ENCODE data around the gene OR10H1.
"Not testable (repeated sequence)": the region's sequence is repeated elsewhere in the genome, so short reads cannot be mapped to it uniquely, and the experiment has no call there.

OR10H1 gene, protein sequence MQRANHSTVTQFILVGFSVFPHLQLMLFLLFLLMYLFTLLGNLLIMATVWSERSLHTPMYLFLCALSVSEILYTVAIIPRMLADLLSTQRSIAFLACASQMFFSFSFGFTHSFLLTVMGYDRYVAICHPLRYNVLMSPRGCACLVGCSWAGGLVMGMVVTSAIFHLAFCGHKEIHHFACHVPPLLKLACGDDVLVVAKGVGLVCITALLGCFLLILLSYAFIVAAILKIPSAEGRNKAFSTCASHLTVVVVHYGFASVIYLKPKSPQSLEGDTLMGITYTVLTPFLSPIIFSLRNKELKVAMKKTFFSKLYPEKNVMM

DNA sequence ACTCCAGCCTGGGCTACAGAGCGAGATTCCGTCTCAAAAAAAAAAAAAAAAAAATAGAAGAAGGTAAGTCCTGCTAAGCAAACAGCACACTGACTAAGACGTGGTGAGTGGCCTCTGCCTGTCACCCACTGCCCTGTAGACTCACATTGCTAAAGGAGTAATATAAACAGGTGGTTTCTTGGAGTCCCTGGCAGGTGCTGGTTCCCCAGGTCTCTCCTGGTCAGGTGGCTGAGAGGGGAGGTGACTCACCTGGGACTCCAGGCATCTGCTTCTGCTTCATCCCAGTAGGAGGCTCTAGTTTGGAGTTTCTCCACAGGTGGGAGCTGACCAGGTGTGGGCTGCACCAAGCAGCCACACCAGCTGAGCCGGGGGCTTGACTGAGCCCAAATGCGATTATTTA lies at the start of gene OR10H1:
Gene OR10H1 (minus strand): TSS at position 359 of the 400 bp plus-strand sequence. CDS start 7,627 bp downstream, outside the sequence.
- no peak for DNase-seq

DNA sequence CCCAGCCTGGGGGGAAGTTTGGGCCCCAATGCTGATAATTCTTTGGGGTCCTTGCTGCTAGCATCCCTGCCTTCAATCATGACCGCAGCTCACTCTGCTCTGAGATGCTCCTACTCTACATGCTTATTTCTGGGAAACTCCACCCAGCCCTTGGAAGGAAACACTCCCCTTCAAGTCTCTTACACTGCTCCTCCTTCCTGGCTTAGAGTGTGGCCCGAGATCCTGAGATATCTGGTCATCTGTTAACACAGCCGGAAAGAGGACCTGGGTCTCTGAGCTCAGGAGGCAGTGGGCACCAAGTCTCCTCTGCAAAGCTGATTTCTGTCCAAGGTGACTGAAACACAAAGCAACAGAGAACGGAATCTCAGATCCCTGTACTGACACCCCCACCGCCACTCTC lies 49.4 kb upstream of the OR10H1 start:
- DNase-seq, result no peak

DNA sequence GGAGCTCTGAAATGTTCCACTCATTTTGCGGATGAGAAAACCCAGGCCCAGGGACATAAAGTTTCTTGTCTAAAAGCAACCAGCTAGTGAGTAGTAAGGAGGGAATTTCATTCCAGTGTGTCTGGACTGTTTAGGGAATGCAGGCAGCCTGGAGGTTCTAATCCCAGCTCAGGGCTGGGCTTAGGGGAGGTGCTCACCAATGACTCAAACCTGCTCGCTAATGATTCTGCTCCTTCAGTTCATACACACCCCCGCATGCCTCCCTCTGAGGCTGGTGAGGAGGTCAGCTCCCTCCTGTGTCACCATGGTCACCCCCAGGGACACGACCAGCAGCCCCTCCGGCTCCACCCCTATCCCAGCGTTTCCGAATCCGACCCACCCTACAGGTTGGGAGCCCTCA lies 47.8 kb upstream of the OR10H1 start:
- no peak for DNase-seq

DNA sequence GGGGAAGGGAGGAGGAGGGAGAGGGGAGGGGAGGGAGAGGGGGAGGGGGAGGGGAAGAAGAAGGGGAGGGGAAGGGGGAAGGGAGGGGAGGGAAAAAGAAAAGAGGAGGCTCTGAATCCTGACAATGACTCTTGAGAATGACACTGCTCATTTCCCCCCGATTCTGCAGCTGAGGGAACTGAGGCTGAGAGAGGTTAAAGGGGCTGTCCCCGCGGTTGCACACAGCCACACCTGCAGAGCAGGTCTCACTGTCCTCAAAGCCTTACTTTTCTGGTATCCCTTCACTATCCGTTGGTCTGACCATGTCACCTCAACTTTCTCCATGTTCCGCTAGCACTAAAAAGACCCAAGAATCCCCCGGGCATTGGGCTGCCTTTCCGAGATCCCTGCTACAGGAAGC lies 47.0 kb upstream of the OR10H1 start:
- no peak for DNase-seq

DNA sequence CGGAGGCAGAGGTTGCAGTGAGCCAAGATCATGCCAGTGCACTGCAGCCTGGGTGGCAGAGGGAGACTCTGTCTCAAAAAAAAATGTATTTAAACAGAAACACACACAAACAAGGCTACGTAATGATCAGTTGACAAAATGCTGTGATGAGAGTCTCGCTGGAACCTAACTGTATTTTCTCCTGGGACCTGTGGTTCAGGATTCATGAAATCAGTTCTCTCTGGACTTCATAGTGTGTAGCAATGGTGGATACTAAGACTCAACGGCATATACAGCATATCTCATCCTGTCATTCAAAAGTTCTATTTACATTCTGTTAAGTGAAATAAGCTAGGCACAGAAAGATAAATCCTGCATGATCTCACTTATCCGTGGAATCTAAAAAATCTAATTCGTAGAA lies 45.1 kb upstream of the OR10H1 start:
- DNase-seq, result no peak

DNA sequence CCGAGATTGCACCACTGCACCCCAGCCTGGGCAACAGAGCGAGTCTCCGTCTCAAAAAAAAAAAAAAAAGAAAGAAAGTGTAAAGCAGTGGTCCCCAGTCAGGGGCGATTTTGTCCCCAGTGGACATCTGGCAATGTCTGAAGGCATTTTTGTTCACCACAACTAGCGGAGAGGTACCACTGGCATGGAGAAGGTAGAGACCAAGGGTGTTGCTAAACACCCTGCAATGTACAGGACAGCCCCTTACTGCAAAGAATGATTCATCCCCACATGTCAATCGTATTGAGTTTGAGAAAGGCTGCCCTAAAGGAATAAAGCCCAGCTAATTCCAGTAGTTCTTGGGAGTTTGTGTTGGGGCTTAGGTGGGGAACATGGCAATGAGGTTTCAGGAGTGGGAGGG lies 43.7 kb upstream of the OR10H1 start:
- DNase-seq, result no peak

DNA sequence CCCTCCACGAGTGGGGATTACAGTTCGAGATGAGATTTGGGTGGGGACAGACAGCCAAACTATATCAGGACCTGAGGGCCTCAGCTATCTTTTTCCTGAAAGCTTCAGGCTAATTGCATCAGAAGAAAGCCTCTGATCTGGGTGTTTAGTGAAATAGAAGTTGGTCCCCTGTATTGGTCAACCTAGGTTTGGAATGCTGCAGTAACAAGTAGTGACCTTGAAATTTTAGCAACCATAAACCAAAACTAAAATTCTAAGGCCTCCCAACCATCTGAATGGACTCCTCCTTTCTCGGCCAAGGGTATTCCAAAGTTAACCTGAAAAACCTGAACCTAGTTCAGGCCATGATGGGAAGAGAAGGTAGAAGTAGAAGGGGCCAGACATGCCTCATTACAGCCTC lies 34.9 kb upstream of the OR10H1 start:
- no peak for DNase-seq

DNA sequence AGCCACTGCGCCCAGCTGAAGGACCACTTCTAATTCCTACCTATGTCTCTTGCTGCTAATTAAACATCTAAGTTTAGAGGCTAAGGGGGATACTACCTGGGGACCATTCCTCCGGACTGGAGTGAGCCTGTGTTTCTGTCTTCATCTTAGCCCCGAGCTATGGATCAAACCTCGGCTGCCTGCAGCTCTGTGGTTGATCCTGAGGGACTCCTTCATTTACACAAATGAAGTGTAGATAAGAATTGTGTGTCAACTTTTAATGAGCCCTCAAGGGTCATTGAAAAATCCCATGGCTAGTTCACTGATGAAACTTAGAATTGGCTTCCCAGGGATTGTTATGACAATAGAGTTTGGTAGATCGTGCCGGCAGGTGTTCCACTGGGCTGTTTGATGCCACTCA lies 31.5 kb upstream of the OR10H1 start:
- DNase-seq, result no peak

DNA sequence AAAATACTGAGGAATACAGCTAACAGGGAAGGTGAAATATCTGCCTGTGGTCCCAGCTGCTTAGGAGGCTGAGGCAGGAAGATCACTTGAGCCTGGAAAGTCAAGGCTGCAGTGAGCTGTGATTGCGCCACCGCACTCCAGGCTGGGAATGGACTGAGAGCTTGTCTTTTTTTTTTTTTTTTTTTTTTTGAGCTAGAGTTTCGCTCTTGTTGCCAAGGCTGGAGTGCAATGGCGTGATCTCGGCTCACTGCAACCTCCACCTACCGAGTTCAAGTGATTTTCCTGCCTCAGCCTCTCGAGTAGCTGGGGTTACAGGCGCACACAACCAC lies 28.4 kb upstream of the OR10H1 start:
- not testable (repeated sequence) for DNase-seq

DNA sequence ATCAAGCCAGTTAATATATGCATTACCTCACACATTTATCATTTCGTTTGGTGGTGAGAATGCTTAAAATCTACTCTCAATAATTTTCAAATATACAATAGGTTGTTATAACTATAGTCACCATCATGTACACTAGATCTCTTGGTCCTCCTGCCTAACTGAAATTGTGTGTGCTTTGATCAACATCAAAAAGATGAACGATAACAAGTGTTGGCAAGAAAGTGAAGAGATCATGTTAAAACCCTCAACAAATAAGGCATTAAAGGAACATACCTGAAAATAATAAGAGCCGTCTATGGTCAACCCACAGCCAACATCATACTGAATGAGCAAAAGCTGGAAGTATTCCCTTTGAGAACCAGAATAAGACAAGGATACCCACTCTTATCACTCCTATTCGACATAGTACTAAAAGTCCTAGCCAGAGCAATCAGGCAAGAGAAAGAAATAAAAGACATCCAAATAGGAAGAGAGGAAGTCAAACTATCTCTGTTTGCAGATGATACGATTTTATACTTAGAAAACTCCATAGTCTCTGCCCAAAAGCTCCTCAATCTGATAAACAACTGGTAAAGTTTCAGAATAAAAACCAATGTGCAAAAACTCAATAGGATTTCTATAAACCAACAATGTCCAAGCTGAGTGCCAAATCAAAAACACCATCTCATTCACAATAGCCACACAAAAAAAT lies 27.9 kb upstream of the OR10H1 start:
- DNase-seq, result no peak

DNA sequence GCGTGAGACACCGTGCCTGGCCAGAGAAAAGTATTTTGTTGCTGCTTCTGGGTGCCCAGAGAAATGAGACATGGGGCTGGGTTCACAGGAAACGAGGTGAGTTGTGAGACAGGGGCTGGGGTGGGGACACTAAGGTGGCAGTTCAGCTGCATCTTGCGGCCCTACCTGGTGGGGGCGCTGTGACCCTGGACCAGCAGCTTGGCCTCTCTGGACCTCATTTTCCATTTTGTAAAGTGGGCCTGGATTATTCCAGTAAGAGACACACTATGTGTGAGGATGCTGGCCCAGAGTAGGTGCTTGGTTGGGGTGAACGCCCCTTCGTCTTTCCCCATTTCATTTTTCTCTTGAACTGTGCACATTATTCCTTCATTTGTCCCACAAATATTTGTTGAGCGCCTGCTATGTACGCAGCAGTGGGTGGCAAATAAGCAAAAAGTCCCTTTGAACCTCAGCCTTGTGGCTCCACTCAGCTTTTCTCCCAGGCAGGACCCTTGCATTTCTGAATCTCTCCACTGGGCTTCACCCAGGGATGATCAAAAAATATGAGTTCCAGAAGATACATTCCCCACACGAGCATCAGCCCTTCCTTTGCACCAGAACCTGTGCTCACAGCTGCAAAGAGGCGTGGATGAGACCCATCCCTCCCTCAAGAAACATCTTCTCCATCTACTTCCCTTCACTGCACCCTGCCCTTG lies 26.6 kb upstream of the OR10H1 start:
- no peak for DNase-seq

DNA sequence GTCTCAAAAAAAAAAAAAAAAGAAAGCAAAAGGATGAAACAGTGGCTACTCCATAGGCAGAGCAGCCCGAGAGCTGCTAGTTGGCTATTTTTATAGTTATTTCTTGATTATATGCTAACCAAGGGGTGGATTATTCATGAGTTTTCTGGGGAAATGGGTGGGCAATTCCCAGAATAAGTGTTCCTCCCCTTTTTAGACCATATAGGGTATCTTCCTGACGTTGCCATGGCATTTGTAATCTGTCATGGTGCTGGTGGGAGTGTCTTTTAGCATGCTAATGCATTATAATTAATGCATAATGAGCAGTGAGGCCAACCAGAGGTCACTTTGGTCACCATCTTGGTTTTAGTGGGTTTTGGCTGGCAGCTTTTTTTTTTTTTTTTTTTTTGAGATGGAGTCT lies 25.4 kb upstream of the OR10H1 start:
- no peak for DNase-seq

DNA sequence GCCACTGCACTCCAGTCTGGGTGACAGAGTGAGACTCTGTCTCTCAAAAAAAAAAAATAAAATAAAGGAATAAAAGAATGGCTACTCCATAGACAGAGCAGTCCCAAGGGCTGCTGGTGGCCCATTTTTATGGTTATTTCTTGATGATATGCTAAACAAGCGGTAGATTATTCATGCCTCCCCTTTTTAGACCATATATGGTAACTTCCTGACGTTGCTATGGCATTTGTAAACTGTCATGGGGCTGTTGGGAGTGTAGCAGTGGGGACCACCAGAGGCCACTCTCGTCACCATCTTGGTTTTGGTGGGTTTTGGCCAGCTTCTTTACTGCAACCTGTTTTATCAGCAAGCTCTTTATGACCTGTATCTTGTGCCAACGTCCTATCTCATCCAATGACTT lies 24.4 kb upstream of the OR10H1 start:
- not testable (repeated sequence) for DNase-seq

DNA sequence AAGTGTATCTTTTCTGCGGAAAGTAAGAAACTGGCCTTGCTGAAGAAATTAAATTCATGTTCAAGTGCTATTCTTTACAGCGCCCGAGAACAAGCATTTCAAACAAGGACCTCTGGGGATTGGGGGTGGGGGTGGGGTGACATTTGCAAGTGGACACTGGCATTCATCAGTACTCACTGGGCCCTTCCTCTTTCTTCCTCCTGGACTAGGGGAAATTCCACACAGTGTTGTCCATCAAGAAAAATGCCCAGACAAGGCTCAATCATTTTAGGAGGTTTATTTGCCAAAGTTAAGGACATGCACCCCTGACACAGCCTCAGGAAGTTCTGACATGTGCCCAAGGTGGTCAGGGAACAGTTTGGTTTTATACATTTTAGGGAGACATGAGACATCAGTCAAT lies 22.9 kb upstream of the OR10H1 start:
- DNase-seq, result no peak

DNA sequence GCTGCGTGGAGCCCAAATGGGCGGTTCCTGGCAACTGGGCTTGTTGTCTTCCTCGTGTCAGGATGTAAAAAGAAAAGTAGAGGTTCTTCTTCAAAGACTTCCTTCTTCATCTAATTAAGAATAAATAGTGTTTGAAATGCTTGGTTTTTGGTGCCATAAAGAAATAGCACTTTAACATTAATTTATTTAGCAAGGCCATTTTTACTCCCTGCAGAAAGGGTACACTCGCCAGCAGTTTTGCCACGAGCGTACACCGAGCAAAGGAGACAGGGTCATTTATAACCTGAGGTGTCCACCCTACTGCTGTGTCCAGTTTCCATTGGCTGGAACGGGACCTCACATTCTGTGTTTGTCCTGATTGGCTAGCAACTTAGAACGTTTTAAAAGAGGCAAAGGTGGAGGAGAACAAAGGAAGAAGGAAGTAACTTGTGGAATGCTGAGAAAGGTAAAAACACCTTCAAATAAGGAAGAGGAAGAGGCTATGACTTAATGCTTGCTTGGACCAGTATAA lies 21.8 kb upstream of the OR10H1 start:
- no peak for DNase-seq

DNA sequence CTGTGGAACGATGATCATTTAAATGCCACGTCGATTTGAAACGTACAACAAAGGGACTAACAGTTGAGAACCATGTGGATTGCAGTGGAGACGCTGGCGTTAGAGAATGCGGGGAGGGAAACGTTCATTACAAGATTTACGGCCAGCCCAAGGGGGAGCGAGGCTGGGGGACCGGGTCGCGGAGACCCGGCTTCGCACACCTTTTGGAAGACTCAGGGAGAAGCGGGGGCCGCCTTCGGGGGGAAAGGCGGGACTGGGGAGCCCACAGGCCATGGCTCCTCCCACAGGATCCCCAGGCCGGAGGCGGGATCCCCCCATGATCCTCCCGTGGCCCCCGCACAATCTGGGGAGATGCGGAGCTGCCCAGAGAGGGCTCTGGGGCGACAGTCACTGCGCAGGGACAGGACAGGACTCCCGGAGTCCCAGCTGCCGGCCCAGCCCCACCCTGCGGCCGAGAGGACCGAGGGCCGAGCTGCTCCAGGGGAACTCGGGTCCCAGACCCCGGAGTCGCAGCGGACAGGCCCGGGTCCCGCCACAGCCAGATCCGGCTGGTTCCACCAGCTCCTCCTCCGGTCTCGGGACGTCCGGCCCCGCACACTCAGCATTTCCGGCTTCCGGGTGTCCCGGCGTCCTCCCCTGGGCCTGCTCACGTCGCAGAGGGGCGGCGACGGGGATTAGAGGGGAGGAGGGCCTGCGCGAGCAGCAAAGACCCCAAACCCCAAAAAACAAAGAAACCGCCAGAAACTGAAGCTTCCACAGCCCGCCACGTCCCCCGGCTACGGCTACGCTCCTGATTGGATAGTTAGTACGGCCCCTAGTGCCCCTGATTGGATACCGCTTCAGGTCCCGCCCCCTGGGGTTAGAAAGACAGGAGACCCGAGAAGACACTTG lies 21.1 kb upstream of the OR10H1 start:
- DNase-seq, result peak; percentile 20

DNA sequence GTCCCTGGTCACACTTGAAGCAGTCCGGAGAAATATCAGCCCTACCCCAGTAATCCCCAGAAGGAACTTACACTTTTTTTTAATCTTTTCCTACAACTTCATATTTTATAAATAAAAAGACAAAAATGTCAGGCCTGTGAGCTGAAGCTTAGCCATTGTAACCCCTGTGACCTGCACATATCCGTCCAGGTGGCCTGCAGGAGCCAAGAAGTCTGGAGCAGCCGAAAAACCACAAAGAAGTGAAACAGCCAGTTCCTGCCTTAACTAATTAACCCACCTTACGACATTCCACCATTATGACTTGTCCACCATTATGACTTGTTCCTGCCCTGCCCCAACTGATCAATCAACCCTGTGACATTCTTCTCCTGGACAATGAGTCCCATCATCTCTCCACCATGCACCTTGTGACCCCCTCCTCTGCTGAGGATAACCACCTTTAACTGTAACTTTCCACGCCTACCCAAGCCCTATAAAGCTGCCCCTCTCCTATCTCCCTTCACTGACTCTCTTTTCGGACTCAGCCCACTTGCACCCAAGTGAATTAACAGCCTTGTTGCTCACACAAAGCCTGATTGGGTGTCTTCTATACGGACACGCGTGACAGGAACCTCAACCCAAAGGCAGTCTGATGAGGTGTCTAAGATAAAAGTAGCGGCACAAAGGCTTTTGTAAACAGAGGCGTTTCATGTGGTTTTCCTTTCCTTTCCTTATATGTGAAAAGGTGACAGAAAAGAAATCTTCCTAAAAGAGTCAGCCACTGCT lies 20.3 kb upstream of the OR10H1 start:
- DNase-seq, result not testable (repeated sequence)

DNA sequence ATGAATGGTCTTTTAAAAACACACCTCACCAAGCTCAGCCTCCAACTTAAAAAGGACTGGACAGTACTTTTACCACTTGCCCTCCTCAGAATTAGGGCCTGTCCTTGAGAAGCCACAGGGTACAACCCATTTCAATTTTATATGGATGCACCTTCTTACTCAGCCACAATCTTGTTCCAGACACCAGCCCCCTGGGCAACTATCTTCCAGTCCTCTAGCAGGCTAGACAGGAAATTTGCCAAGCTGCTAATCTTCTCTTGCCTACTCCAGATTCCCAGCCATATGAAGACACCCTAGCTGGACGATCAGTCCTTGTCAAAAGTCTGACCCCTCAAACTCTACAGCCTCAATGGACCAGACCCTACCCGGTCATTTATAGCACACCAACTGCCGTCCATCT lies 18.8 kb upstream of the OR10H1 start:
- not testable (repeated sequence) for DNase-seq

DNA sequence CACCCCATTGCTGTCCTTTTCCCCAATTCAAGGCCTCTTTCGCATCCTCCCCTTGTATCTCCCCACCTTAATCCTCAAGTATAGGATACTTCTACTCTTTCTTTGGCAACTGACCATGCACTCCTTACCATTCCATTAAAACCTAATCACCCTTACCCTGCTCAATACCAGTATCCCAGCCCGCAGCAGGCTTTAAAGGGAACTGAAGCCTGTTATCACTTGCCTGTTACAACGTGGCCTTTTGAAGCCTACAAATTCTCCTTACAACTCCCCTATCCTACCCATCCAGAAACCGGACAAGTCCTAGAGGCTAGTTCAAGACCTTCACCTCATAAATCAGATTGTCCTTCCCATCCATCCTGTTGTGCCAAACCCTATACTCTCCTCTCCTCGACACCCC lies 16.2 kb upstream of the OR10H1 start:
- no peak for DNase-seq

DNA sequence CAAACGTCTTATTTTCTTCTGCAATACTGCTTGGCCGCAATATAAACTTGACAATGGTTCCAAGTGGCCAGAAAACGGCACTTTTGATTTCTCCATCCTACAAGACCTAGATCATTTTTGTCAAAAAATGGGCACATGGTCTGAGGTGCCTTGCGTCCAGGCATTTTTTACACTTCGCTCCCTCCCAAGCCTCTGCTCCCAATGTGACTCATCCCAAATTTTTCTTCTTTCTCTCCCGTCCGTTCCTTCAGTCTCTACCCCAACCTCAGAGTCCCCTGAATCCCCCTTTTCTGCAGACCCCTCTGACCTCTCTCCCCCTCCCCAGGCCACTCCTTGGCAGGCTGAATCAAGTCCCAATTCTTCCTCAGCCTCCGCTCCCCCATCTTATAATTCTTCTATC lies 14.3 kb upstream of the OR10H1 start:
- no peak for DNase-seq

DNA sequence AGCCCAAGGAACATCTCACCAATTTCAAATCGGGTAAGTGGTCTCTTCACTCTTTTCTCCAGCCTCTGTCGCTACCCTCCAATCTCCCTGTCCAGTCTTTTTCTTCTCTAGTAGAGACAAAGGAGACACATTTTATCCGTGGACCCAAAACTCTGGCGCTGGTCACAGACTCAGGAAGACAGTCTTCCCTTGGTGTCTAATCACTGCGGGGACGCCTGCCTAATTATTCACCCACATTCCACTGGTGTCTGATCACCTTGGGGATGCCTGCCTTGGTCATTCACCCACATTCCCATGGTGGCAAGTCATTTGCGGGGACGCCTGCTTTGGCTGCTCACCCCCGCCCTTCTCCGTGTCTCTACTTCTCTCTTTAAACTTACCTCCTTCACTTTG lies 13.8 kb upstream of the OR10H1 start:
- DNase-seq, result no peak

DNA sequence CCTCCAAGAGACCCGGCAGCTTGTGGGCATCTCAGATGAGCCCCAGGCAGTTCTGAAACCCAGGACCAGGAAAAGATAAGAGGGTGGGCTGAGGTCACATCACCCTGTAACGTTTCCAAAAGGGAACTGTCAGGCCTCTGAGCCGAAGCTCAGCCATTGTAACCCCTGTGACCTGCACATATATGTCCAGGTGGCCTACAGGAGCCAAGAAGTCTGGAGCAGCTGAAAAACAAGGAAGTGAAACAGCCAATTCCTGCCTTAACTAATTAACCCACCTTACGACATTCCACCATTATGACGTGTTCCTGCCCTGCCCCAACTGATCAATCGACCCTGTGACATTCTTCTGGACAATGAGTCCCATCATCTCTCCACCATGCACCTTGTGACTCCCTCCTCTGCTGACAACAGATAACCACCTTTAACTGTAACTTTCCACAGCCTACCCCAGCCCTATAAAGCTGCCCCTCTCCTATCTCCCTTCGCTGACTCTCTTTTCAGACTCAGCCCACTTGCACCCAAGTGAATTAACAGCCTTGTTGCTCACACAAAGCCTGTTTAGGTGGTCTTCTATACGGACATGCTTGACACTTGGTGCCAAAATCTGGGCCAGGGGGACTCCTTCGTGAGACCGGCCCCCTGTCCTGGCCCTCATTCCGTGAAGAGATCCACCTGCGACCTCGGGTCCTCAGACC lies 13.3 kb upstream of the OR10H1 start:
- DNase-seq, result not testable (repeated sequence)
